Esophagus muscularis mucosa (tissue), 3 donors: ENCODE data around the gene LAGE3.

Experiments
- POLR2AphosphoS5 ChIP-seq, 2 donors: sonication (generic); formaldehyde crosslinking; IDR thresholded peaks; one replicate each; pipeline ENCODE4 v1.6.1; 2017; ENCODE audit warnings: antibody characterized with exemption in 2 of 2
- TF ChIP-seq, protein P1 (sequence below), 3 experiments: fragments of 200-600 bp in 2 of 3; fragments of 450-650 bp in 1 of 3; sonication (generic) in 2 of 3; IDR thresholded peaks; one replicate each; pipeline ENCODE4 v1.5.1; 2017 to 2019; ENCODE audit warnings: antibody characterized with exemption in 3 of 3, mild to moderate bottlenecking in 2 of 3, moderate library complexity in 1 of 3

DNA sequence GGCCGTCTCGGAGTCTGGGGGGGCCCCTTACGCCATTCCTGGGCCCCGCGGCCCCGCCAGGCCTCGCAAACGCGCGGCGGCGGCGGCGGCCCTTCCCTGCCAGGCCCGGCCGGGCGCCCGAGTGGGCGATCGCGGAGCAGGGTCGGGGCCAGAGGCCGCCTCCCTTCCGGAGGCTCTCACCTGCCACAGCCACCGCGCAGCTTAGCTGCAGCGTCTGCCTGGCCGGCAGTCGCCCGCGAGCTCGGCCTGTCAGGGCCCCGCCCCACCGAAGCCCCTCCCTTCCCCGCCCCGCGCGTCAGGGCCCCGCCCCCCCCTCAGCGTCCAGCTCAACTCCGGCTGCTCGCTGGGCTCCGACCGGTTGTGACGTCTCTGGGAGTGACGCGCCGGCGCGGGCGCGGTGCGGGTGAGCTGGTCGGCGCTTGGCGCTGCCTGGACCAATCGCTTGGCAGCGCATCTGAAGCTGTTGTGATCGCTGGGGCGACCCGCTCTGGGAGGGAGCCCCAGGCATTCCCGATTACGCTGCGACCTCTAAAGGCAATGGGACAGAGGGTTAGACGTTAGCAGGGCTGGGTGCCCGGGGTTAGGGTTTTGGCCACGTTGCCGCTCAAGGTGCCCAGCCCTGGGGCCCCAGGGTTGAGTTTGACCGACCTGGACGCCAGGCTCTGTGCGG is 11.5 kb upstream of the LAGE3 start, which contains the start of gene SLC10A3:
- TF ChIP-seq POLR2AphosphoS5 (IDR thresholded peaks at IDR 0.05): peak; percentile 90 to 93
- TF ChIP-seq, protein P1, sequence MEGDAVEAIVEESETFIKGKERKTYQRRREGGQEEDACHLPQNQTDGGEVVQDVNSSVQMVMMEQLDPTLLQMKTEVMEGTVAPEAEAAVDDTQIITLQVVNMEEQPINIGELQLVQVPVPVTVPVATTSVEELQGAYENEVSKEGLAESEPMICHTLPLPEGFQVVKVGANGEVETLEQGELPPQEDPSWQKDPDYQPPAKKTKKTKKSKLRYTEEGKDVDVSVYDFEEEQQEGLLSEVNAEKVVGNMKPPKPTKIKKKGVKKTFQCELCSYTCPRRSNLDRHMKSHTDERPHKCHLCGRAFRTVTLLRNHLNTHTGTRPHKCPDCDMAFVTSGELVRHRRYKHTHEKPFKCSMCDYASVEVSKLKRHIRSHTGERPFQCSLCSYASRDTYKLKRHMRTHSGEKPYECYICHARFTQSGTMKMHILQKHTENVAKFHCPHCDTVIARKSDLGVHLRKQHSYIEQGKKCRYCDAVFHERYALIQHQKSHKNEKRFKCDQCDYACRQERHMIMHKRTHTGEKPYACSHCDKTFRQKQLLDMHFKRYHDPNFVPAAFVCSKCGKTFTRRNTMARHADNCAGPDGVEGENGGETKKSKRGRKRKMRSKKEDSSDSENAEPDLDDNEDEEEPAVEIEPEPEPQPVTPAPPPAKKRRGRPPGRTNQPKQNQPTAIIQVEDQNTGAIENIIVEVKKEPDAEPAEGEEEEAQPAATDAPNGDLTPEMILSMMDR (IDR thresholded peaks at IDR 0.05): no peak
